ENCODE data around the gene NEK4. TPM values are rescaled to one million over a fixed set of nuclear protein-coding genes. Genes with fewer than 3 reads are reported as not detected.
"Not testable (repeated sequence)": the region's sequence is repeated elsewhere in the genome, so short reads cannot be mapped to it uniquely, and the experiment has no call there.

Gene NEK4
- total RNA-seq, 1 experiment from 2014 or later, result 33.8 TPM

DNA sequence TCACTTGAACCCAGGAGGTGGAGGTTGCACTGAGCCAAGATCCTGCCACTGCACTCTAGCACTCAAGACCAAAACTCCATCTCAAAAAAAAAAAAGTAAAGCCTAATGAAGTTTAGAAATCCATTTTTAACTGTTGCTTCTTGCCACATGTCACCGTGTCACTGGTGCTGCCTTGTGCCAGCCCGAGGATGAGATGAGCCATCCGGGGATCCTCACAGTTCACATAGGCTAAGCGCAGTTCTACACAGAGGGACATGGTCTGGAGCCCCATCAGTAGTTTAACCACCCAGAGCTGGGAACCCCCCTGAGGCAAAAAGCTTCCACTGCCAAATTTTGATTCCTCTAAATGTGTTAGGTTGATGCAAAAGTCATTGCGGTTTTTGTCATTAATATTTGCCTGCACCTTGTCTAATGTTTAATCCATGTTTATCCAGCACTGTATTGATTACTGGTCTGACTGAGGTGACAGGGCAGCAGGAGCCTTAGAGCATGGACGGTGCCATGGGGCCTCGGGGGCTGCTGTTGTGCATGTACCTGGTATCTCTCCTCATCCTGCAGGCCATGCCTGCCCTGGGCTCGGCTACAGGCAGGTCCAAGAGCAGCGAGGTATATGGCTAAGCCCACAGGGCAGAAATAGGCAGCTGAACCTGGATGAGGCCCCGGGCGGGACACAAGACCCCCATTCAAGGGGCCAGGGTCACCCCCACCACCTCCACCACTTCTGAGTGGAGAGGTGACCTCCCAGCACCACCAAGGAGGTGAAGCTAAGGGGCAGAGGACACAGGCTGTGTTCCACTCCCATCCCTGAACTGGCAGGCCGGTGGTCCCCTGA, 6.6 kb upstream of the NEK4 start, which contains the start of gene ITIH1:
ITIH1 (plus strand) TSS at position 473 of the 832 bp plus-strand sequence; CDS start at position 490, 17 bp downstream.
- peak within 1 kb of the TSS; percentile 39 for H3K27ac Mint-ChIP-seq (ENCODE audit: unreplicated experiment)
- CTCF ChIA-PET, result interaction anchor here (1.3 kb wide), 1 partner anchor 15 kb away, joined by 3 read pairs; no protein-coding TSS in a partner anchor
- H3K27me3 Mint-ChIP-seq (ENCODE audit: unreplicated experiment), result peaks cover 19% of the 10 kb centered on the region
- intact Hi-C loops (cut with micrococcal nuclease; ENCODE audit: unreplicated experiment), result no loop called here
- H3K4me3 Mint-ChIP-seq (ENCODE audit: low read depth, unreplicated experiment), result peak within 1 kb of the TSS; percentile 7
- no peaks in the 10 kb centered on the region for H3K9me3 Mint-ChIP-seq (ENCODE audit: low read depth, unreplicated experiment)
- no peak for DNase-seq
- peaks cover 38% of the 10 kb centered on the region for H3K4me1 Mint-ChIP-seq (ENCODE audit: low read depth, unreplicated experiment)
- no TSS peak for BruUV-seq (replicated peaks)
- no peaks in the 10 kb centered on the region for H3K36me3 Mint-ChIP-seq (ENCODE audit: insufficient read depth, unreplicated experiment)
- TF ChIP-seq, protein P1, sequence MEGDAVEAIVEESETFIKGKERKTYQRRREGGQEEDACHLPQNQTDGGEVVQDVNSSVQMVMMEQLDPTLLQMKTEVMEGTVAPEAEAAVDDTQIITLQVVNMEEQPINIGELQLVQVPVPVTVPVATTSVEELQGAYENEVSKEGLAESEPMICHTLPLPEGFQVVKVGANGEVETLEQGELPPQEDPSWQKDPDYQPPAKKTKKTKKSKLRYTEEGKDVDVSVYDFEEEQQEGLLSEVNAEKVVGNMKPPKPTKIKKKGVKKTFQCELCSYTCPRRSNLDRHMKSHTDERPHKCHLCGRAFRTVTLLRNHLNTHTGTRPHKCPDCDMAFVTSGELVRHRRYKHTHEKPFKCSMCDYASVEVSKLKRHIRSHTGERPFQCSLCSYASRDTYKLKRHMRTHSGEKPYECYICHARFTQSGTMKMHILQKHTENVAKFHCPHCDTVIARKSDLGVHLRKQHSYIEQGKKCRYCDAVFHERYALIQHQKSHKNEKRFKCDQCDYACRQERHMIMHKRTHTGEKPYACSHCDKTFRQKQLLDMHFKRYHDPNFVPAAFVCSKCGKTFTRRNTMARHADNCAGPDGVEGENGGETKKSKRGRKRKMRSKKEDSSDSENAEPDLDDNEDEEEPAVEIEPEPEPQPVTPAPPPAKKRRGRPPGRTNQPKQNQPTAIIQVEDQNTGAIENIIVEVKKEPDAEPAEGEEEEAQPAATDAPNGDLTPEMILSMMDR (IDR thresholded peaks at IDR 0.05; ENCODE audit: unreplicated experiment), result no peak

DNA sequence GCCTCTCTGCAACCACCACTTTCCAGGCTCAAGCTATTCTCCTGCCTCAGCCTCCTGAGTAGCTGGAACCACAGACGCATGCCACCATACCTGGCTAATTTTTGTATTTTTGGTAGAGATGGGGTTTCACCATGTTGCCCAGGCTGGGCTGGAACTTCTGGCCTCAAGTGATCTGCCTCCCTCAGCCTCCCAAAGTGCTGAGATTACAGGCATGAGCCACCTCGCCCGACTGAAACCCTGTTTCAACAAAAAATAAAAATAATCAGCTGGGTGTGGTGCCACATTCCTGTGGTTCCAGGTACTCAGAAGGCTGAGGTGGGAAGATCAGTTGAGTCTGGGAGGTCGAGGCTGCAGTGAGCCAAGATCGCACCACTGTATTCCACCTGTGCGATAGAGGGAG, 5.7 kb upstream of the NEK4 start:
- DNase-seq, result peak; percentile 42

DNA sequence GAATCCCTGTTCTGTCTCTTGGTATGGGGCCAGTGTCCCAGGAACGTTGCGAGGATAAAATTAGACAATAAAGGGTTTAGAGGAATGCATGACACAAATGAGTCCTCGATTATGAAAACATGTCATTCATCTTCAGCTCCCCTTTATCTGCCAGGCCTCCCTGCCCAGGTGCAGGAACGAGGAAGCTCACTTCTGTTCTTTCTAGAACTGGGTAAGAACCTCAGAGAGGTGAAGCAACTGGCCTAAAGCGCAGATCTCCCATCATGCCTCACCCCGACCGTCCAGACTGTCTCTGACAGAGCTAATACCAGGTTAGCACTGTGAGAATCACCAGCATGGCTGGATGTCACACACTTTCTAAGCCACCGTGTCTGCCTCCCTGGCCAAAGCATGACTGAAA, 5.1 kb upstream of the NEK4 start:
- Mint-ChIP-seq H3K27ac (ENCODE audit: unreplicated experiment) (peak overlapping the region; percentile 39), H3K36me3 (ENCODE audit: insufficient read depth, unreplicated experiment) (peaks cover 4% of the 10 kb centered on the region), H3K27me3 (ENCODE audit: unreplicated experiment) (peaks cover 4% of the 10 kb centered on the region), H3K4me1 (ENCODE audit: low read depth, unreplicated experiment) (peaks cover 47% of the 10 kb centered on the region), H3K9me3 (ENCODE audit: low read depth, unreplicated experiment) (no peaks in the 10 kb centered on the region), H3K4me3 (ENCODE audit: low read depth, unreplicated experiment) (peak overlapping the region; percentile 7)
- BruUV-seq (replicated peaks), result no TSS peak
- TF ChIP-seq, protein P1 (IDR thresholded peaks at IDR 0.05; ENCODE audit: unreplicated experiment), result no peak
- intact Hi-C loops (cut with micrococcal nuclease; ENCODE audit: unreplicated experiment), result no loop called here
- no peak for DNase-seq
- CTCF ChIA-PET, result interaction anchor here (0.6 kb wide), 2 partner anchors 278 to 492 kb away, joined by 4 to 6 read pairs; no protein-coding TSS in a partner anchor

More for the DNA sequence above, 5.7 kb upstream of the NEK4 start:
- H3K27me3 Mint-ChIP-seq (ENCODE audit: unreplicated experiment), result peaks cover 10% of the 10 kb centered on the region
- H3K27ac Mint-ChIP-seq (ENCODE audit: unreplicated experiment), result peak overlapping the region; percentile 39
- CTCF ChIA-PET, result interaction anchor here (0.6 to 0.7 kb wide), 3 partner anchors 13 to 493 kb away, joined by 4 to 6 read pairs (median 4); no protein-coding TSS in a partner anchor
- H3K36me3 Mint-ChIP-seq (ENCODE audit: insufficient read depth, unreplicated experiment); H3K9me3 Mint-ChIP-seq (ENCODE audit: low read depth, unreplicated experiment); intact Hi-C loops (cut with micrococcal nuclease; ENCODE audit: unreplicated experiment); BruUV-seq (replicated peaks): not testable (repeated sequence)
- peak overlapping the region; percentile 7 for H3K4me3 Mint-ChIP-seq (ENCODE audit: low read depth, unreplicated experiment)
- peaks cover 43% of the 10 kb centered on the region for H3K4me1 Mint-ChIP-seq (ENCODE audit: low read depth, unreplicated experiment)

DNA sequence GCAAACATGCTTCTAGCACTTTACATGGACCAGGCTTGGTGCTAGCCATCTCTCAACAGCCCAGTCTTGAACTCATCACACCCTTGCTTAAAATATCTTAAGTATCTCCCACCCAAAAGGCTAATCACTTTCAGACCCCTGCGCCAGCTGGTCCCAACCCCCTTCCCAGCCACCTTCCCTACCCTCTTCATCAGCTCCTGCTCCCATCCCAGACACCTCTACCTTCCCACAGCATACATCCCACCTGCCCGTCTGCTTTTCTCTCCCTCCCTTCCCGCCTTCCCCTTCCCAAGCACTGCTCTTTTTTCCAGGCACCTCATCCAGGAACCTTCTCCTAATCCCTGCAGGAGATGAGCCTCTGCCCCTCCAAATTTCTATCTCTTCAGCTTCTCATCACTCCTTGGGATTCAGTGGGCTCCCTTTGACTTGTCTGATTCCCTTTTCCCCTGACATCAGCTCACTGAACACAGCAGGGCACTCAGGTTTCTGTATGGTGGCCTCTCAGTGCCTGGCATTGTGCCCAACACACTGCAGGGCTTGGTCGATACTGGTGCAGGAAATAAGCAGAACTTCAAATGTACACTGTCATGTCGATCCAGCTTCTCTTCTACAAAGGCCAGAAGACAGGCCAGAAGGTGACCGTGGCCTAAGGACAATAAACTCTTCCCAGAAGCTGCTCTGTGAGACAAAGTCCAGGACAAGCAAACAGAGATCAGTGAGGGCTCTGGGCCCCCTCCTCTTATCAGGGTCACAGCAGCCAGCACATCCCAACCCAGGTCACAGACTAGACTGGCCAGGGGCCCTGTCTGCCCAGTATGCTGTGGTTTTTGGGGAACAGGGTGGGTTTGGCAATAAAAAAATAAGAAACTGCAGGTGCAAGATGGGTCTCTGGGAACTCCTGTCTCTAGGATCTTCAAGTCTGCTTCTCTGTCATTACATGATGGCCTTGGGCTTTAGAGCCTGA, 4.4 kb upstream of the NEK4 start:
- TF ChIP-seq, protein P1 (IDR thresholded peaks at IDR 0.05; ENCODE audit: unreplicated experiment), result no peak
- Mint-ChIP-seq H3K27me3 (ENCODE audit: unreplicated experiment) (no peaks in the 10 kb centered on the region), H3K9me3 (ENCODE audit: low read depth, unreplicated experiment) (no peaks in the 10 kb centered on the region), H3K36me3 (ENCODE audit: insufficient read depth, unreplicated experiment) (peaks cover 11% of the 10 kb centered on the region), H3K4me1 (ENCODE audit: low read depth, unreplicated experiment) (peaks cover 48% of the 10 kb centered on the region), H3K4me3 (ENCODE audit: low read depth, unreplicated experiment) (no peak overlapping the region), H3K27ac (ENCODE audit: unreplicated experiment) (no peak overlapping the region)
- DNase-seq, result peak; percentile 72
- CTCF ChIA-PET, result no interaction called here
- BruUV-seq (replicated peaks), result no TSS peak
- intact Hi-C loops (cut with micrococcal nuclease; ENCODE audit: unreplicated experiment), result no loop called here

All from Calu3 (cell line).